HepG2 (cell line): ENCODE measurements around the gene DUS1L. TPM values are rescaled to one million over a fixed set of nuclear protein-coding genes. Genes with fewer than 3 reads are reported as not detected.
A peak's percentile ranks its signal among the peaks of the same experiment; 100 is the strongest.

ENCODE experiments used
- AGO2 ChIP-seq: fragments of 200-400 bp; formaldehyde crosslinking; optimal IDR thresholded peaks from 2 replicates; pipeline ENCODE3; 2017; ENCODE audit warnings: mild to moderate bottlenecking, low read depth, low read length, moderate library complexity
- ARHGAP35 ChIP-seq: sonication (generic); formaldehyde crosslinking; IDR thresholded peaks from 2 replicates; pipeline ENCODE4 v1.9.0; 2022; ENCODE audit warnings: mild to moderate bottlenecking, inconsistent platforms, moderate library complexity, missing genetic modification reagents, borderline replicate concordance
- DNMT3B ChIP-seq: conservative IDR thresholded peaks from 2 replicates; pipeline ENCODE4 v1.6.1; 2016; ENCODE audit warnings: missing biosample characterization, control low read depth
- HNRNPH1 ChIP-seq: fragments of 200-400 bp; formaldehyde crosslinking; optimal IDR thresholded peaks from 2 replicates; pipeline ENCODE3; 2017; ENCODE audit warnings: mild to moderate bottlenecking, low read depth, low read length
- MAFK ChIP-seq, 2 experiments: IDR thresholded peaks in 1 of 2; conservative IDR thresholded peaks in 1 of 2; 2 replicates each; pipeline ENCODE4 v1.6.1; 2011; ENCODE audit warnings: improper control_type of control experiment in 2 of 2, low read length in 2 of 2
- SOX13 ChIP-seq, 3 experiments: fragments of 450-650 bp in 1 of 3; sonication (generic) in 1 of 3; formaldehyde crosslinking in 1 of 3; IDR thresholded peaks in 2 of 3; conservative IDR thresholded peaks in 1 of 3; 2 replicates each; pipeline versions ENCODE4 v1.5.0 to v1.6.1; 2016 to 2020; ENCODE audit warnings: antibody characterized with exemption in 1 of 3, mild to moderate bottlenecking in 1 of 3, missing compliant biosample characterization in 1 of 3, missing genetic modification reagents in 1 of 3, moderate library complexity in 1 of 3
- ZFP90 ChIP-seq: sonication (generic); formaldehyde crosslinking; IDR thresholded peaks from 2 replicates; pipeline ENCODE4 v1.8.0; 2022; ENCODE audit warnings: missing genetic modification reagents, mild to moderate bottlenecking, inconsistent platforms, borderline replicate concordance
- ZMAT3 ChIP-seq: sonication (generic); formaldehyde crosslinking; conservative IDR thresholded peaks from 2 replicates; pipeline ENCODE4 v1.7.0; 2021; ENCODE audit warnings: missing genetic modification reagents
- ZNF569 ChIP-seq: sonication (generic); formaldehyde crosslinking; IDR thresholded peaks from 2 replicates; pipeline ENCODE4 v1.5.0; 2020; ENCODE audit warnings: mild to moderate bottlenecking, missing genetic modification reagents, moderate library complexity, borderline replicate concordance
- ZNF572 ChIP-seq: sonication (generic); formaldehyde crosslinking; IDR thresholded peaks from 2 replicates; pipeline ENCODE4 v1.5.1; 2020; ENCODE audit warnings: mild to moderate bottlenecking, missing genetic modification reagents
- ZNF781 ChIP-seq: sonication (generic); formaldehyde crosslinking; IDR thresholded peaks from 2 replicates; pipeline ENCODE4 v1.5.1; 2020; ENCODE audit warnings: borderline replicate concordance, mild to moderate bottlenecking, missing genetic modification reagents; ENCODE audit errors: not compliant biosample characterization
- polyA plus RNA-seq, 8 experiments: library from polyadenylated mRNA; depleted of rRNA in 3 of 8; stranded (reverse) in 7 of 8; unstranded in 1 of 8; fragments of >200 nt; fragmentation: Illumina TruSeq in 4 of 8; extraction: Trizol in 4 of 8; gene quantifications; 2 replicates each; pipeline versions ENCODE4 v1.2.1 to v1.2.3, GENCODE V29; 2011 to 2016; ENCODE audit warnings: low read depth in 4 of 8, missing spikeins in 1 of 8, mixed read lengths in 1 of 8; ENCODE audit not compliant: insufficient read depth in 1 of 8
- total RNA-seq, 5 experiments: library from RNA; depleted of rRNA; stranded (reverse); fragments of >200 nt; fragmentation: Illumina TruSeq; extraction: Trizol; gene quantifications; 2 replicates each; pipeline ENCODE4 v1.2.3, GENCODE V29; 2016; ENCODE audit warnings: low read depth in 1 of 5
- TF ChIP-seq, protein P1 (sequence below): sonication (generic); formaldehyde crosslinking; IDR thresholded peaks from 2 replicates; pipeline ENCODE4 v1.5.1; 2020; ENCODE audit warnings: missing genetic modification reagents, mild to moderate bottlenecking, borderline replicate concordance
- TF ChIP-seq, protein P2 (sequence below): sonication (generic); formaldehyde crosslinking; IDR thresholded peaks from 2 replicates; pipeline ENCODE4 v1.5.0; 2020; ENCODE audit warnings: mild to moderate bottlenecking, missing genetic modification reagents, borderline replicate concordance
- TF ChIP-seq, protein P3 (sequence below): sonication (generic); formaldehyde crosslinking; IDR thresholded peaks from 2 replicates; pipeline ENCODE4 v1.5.1; 2020; ENCODE audit warnings: mild to moderate bottlenecking, missing genetic modification reagents, moderate library complexity
- TF ChIP-seq, protein P4 (sequence below): sonication (generic); formaldehyde crosslinking; IDR thresholded peaks from 2 replicates; pipeline ENCODE4 v1.4.0; 2020; ENCODE audit warnings: missing genetic modification reagents, borderline replicate concordance

The DUS1L gene
- total and polyA plus RNA-seq, 2 of the 13 experiments (the other 11 are each of a cell fraction or from before 2014, with no cell fraction given): 81.0 to 109 TPM

DNA sequence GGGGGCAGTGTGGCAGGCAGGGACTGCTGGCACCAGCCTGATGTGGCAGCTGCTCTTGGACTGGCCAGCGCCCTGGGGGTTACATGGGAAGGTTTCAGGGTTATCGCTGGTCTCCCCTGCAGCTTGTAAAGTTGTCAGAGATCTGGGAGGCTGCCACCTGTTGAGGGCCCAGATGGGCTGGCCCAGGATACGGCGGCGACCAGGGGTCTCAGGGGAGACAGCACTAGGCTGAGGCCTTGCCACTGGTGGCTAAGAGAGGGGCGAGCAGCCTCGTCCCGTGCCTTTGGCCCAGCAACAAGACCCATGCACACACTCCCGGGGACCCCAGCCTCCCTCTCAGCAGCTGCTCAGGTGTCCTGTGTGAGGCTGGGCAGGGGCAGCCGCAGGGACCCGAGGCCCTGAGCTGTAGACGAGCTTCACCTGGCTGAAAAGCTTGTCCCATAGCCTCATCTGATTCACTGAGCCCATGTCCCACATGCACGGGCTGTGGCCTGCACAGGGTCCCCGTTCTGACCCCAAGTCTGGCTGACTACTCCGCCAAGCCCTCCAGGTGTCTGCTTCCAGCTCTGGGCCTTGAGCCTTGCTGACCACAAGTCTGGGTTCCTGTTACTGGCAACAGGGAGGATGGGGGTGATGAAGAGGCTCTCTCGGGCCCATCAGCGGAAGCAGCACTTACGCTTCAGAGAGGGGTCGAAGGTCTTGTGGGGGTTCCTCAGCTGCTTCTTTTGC, 6.2 kb downstream of the DUS1L start (continued):
- TF ChIP-seq, protein P1, sequence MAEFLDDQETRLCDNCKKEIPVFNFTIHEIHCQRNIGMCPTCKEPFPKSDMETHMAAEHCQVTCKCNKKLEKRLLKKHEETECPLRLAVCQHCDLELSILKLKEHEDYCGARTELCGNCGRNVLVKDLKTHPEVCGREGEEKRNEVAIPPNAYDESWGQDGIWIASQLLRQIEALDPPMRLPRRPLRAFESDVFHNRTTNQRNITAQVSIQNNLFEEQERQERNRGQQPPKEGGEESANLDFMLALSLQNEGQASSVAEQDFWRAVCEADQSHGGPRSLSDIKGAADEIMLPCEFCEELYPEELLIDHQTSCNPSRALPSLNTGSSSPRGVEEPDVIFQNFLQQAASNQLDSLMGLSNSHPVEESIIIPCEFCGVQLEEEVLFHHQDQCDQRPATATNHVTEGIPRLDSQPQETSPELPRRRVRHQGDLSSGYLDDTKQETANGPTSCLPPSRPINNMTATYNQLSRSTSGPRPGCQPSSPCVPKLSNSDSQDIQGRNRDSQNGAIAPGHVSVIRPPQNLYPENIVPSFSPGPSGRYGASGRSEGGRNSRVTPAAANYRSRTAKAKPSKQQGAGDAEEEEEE: no peak
- no peak for TF ChIP-seq ZNF569 (CRISPR knock-in tag)
- TF ChIP-seq DNMT3B (CRISPR knock-in tag): no peak
- no peak for TF ChIP-seq SOX13 (IDR thresholded peaks at IDR 0.05)
- TF ChIP-seq SOX13 (CRISPR knock-in tag; conservative IDR thresholded peaks at IDR 0.05 in 1 of 2, IDR thresholded peaks at IDR 0.05 in 1 of 2): no peak
- 0 out of 2 replicates have a peak, but pooled peaks have one; percentile 30 for TF ChIP-seq ZNF572 (CRISPR knock-in tag)
- TF ChIP-seq AGO2: peak; percentile 45
- no peak for TF ChIP-seq ZNF781 (CRISPR knock-in tag)
- no peak for TF ChIP-seq MAFK (conservative IDR thresholded peaks at IDR 0.05 in 1 of 2, IDR thresholded peaks at IDR 0.05 in 1 of 2; ENCODE audit: low read length in 2 of 2)
- TF ChIP-seq, protein P2, sequence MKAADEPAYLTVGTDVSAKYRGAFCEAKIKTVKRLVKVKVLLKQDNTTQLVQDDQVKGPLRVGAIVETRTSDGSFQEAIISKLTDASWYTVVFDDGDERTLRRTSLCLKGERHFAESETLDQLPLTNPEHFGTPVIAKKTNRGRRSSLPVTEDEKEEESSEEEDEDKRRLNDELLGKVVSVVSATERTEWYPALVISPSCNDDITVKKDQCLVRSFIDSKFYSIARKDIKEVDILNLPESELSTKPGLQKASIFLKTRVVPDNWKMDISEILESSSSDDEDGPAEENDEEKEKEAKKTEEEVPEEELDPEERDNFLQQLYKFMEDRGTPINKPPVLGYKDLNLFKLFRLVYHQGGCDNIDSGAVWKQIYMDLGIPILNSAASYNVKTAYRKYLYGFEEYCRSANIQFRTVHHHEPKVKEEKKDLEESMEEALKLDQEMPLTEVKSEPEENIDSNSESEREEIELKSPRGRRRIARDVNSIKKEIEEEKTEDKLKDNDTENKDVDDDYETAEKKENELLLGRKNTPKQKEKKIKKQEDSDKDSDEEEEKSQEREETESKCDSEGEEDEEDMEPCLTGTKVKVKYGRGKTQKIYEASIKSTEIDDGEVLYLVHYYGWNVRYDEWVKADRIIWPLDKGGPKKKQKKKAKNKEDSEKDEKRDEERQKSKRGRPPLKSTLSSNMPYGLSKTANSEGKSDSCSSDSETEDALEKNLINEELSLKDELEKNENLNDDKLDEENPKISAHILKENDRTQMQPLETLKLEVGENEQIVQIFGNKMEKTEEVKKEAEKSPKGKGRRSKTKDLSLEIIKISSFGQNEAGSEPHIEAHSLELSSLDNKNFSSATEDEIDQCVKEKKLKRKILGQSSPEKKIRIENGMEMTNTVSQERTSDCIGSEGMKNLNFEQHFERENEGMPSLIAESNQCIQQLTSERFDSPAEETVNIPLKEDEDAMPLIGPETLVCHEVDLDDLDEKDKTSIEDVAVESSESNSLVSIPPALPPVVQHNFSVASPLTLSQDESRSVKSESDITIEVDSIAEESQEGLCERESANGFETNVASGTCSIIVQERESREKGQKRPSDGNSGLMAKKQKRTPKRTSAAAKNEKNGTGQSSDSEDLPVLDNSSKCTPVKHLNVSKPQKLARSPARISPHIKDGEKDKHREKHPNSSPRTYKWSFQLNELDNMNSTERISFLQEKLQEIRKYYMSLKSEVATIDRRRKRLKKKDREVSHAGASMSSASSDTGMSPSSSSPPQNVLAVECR (CRISPR knock-in tag): peak; percentile 15; the same call in 1 of the 2 replicates
- no peak for TF ChIP-seq ZMAT3 (CRISPR knock-in tag)
- TF ChIP-seq, protein P3, sequence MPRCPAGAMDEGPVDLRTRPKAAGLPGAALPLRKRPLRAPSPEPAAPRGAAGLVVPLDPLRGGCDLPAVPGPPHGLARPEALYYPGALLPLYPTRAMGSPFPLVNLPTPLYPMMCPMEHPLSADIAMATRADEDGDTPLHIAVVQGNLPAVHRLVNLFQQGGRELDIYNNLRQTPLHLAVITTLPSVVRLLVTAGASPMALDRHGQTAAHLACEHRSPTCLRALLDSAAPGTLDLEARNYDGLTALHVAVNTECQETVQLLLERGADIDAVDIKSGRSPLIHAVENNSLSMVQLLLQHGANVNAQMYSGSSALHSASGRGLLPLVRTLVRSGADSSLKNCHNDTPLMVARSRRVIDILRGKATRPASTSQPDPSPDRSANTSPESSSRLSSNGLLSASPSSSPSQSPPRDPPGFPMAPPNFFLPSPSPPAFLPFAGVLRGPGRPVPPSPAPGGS: no peak
- no peak for TF ChIP-seq ARHGAP35
- peak; percentile 20 for TF ChIP-seq HNRNPH1
- TF ChIP-seq ZFP90 (CRISPR knock-in tag): no peak
- TF ChIP-seq, protein P4, sequence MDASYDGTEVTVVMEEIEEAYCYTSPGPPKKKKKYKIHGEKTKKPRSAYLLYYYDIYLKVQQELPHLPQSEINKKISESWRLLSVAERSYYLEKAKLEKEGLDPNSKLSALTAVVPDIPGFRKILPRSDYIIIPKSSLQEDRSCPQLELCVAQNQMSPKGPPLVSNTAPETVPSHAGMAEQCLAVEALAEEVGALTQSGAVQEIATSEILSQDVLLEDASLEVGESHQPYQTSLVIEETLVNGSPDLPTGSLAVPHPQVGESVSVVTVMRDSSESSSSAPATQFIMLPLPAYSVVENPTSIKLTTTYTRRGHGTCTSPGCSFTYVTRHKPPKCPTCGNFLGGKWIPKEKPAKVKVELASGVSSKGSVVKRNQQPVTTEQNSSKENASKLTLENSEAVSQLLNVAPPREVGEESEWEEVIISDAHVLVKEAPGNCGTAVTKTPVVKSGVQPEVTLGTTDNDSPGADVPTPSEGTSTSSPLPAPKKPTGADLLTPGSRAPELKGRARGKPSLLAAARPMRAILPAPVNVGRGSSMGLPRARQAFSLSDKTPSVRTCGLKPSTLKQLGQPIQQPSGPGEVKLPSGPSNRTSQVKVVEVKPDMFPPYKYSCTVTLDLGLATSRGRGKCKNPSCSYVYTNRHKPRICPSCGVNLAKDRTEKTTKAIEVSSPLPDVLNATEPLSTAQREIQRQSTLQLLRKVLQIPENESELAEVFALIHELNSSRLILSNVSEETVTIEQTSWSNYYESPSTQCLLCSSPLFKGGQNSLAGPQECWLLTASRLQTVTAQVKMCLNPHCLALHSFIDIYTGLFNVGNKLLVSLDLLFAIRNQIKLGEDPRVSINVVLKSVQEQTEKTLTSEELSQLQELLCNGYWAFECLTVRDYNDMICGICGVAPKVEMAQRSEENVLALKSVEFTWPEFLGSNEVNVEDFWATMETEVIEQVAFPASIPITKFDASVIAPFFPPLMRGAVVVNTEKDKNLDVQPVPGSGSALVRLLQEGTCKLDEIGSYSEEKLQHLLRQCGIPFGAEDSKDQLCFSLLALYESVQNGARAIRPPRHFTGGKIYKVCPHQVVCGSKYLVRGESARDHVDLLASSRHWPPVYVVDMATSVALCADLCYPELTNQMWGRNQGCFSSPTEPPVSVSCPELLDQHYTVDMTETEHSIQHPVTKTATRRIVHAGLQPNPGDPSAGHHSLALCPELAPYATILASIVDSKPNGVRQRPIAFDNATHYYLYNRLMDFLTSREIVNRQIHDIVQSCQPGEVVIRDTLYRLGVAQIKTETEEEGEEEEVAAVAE (CRISPR knock-in tag): no peak
